Astrocyte (in vitro differentiated cells and primary cell): ENCODE data around the gene LLCFC1.

Experiments
- CTCF ChIP-seq: IDR thresholded peaks from 2 replicates; pipeline ENCODE4 v1.5.1; 2011; ENCODE audit warnings: low read depth, mild to moderate bottlenecking, inconsistent platforms, low read length, moderate library complexity; ENCODE audit not compliant: insufficient read depth
- EZH2 ChIP-seq: IDR thresholded peaks from 2 replicates; pipeline ENCODE4 v1.6.1; 2012; ENCODE audit warnings: mild to moderate bottlenecking, low read length, inconsistent platforms; ENCODE audit not compliant: insufficient read depth

- TF ChIP-seq CTCF (no peak), EZH2 (no peak)
Measured at GRCh38 chr7:142919656-142920055, 19.6 kb upstream of the LLCFC1 start.
